ENCODE results near the gene GP1BB.

GP1BB gene

GRCh38 chr22:19730655-19731360 lies 7.5 kb downstream of the GP1BB start:
- DNase-seq = peak; percentile 87
- no peaks in the 10 kb centered on the region for H3K79me2 ChIP-seq (ENCODE audit: insufficient read depth, low read length)
- H3K4me1 ChIP-seq (ENCODE audit: insufficient read depth, low read length) = peaks cover 13% of the 10 kb centered on the region
- H3K27me3 ChIP-seq (ENCODE audit: insufficient read depth, low read length, poor library complexity) = no peaks in the 10 kb centered on the region
- peak overlapping the region; percentile 15 to 65; a peak in 3 of 4 replicates for H3K4me3 ChIP-seq (ENCODE audit: low read depth in 1 of 2, low read length in 2 of 2)
- H3K9me3 ChIP-seq (ENCODE audit: insufficient read depth, low read length, severe bottlenecking) = no peaks in the 10 kb centered on the region
- H2AFZ ChIP-seq (ENCODE audit: low read depth, low read length) = peak overlapping the region; percentile 91
- H3K36me3 ChIP-seq (ENCODE audit: insufficient read depth, low read length) = no peaks in the 10 kb centered on the region
- H3K9ac ChIP-seq (ENCODE audit: low read depth, low read length) = peak overlapping the region; percentile 58
- peak overlapping the region; percentile 72 for H3K27ac ChIP-seq (ENCODE audit: low read length)
- H3K4me2 ChIP-seq (ENCODE audit: insufficient read depth, low read length) = peak overlapping the region; percentile 91
- peak; percentile 91 for ATAC-seq (ENCODE audit: insufficient read depth, low read depth)
- H4K20me1 ChIP-seq (ENCODE audit: insufficient read depth, low read length) = no peaks in the 10 kb centered on the region
- no peak for TF ChIP-seq EZH2 (IDR thresholded peaks at IDR 0.05; ENCODE audit: borderline replicate concordance, low read depth, low read length, severe bottlenecking)
- peak; percentile 100 for TF ChIP-seq CTCF (IDR thresholded peaks at IDR 0.05; ENCODE audit: borderline replicate concordance, extremely low read depth, low read length, poor library complexity, severe bottlenecking)

GRCh38 chr22:19731361-19732135 lies 8.2 kb downstream of the GP1BB start:
- no peaks in the 10 kb centered on the region for H4K20me1 ChIP-seq (ENCODE audit: insufficient read depth, low read length)
- no peak overlapping the region for H3K27ac ChIP-seq (ENCODE audit: low read length)
- H2AFZ ChIP-seq (ENCODE audit: low read depth, low read length) = no peak overlapping the region; the same call in 1 of the 2 replicates
- no peaks in the 10 kb centered on the region for H3K79me2 ChIP-seq (ENCODE audit: insufficient read depth, low read length)
- peak overlapping the region; percentile 91 for H3K4me2 ChIP-seq (ENCODE audit: insufficient read depth, low read length)
- H3K4me3 ChIP-seq (ENCODE audit: low read depth in 1 of 2, low read length in 2 of 2) = peak overlapping the region in 1 of 2 experiments; percentile 65; a peak in 1 of 4 replicates
- TF ChIP-seq EZH2 (IDR thresholded peaks at IDR 0.05; ENCODE audit: borderline replicate concordance, low read depth, low read length, severe bottlenecking) (no peak), CTCF (IDR thresholded peaks at IDR 0.05; ENCODE audit: borderline replicate concordance, extremely low read depth, low read length, poor library complexity, severe bottlenecking) (no peak)
- H3K9ac ChIP-seq (ENCODE audit: low read depth, low read length) = no peak overlapping the region; the same call in 1 of the 2 replicates
- H3K27me3 ChIP-seq (ENCODE audit: insufficient read depth, low read length, poor library complexity) = no peaks in the 10 kb centered on the region
- H3K36me3 ChIP-seq (ENCODE audit: insufficient read depth, low read length) = no peaks in the 10 kb centered on the region
- ATAC-seq (ENCODE audit: insufficient read depth, low read depth) = no peak
- H3K4me1 ChIP-seq (ENCODE audit: insufficient read depth, low read length) = peaks cover 13% of the 10 kb centered on the region
- DNase-seq = no peak
- H3K9me3 ChIP-seq (ENCODE audit: insufficient read depth, low read length, severe bottlenecking) = no peaks in the 10 kb centered on the region

- Histone ChIP-seq H3K79me2 (ENCODE audit: insufficient read depth, low read length) (no peaks in the 10 kb centered on the region), H3K9ac (ENCODE audit: low read depth, low read length) (no peak overlapping the region), H4K20me1 (ENCODE audit: insufficient read depth, low read length) (no peaks in the 10 kb centered on the region), H3K36me3 (ENCODE audit: insufficient read depth, low read length) (no peaks in the 10 kb centered on the region), H3K4me3 (ENCODE audit: low read depth in 1 of 2, low read length in 2 of 2) (no peak overlapping the region), H3K27ac (ENCODE audit: low read length) (no peak overlapping the region), H2AFZ (ENCODE audit: low read depth, low read length) (no peak overlapping the region), H3K4me2 (ENCODE audit: insufficient read depth, low read length) (no peak overlapping the region), H3K9me3 (ENCODE audit: insufficient read depth, low read length, severe bottlenecking) (no peaks in the 10 kb centered on the region), H3K27me3 (ENCODE audit: insufficient read depth, low read length, poor library complexity) (no peaks in the 10 kb centered on the region), H3K4me1 (ENCODE audit: insufficient read depth, low read length) (peaks cover 13% of the 10 kb centered on the region)
- ATAC-seq (ENCODE audit: insufficient read depth, low read depth) = no peak
- no peak for TF ChIP-seq EZH2 (IDR thresholded peaks at IDR 0.05; ENCODE audit: borderline replicate concordance, low read depth, low read length, severe bottlenecking)
- no peak for TF ChIP-seq CTCF (IDR thresholded peaks at IDR 0.05; ENCODE audit: borderline replicate concordance, extremely low read depth, low read length, poor library complexity, severe bottlenecking)
- no peak for DNase-seq
Observed at GRCh38 chr22:19732403-19733113, 9.2 kb downstream of the GP1BB start.

Data from DND-41 (cell line).